GM18951 (cell line): ENCODE data around the gene ARHGAP36.

Source experiments
- POLR2A ChIP-seq: IDR thresholded peaks from 4 replicates; pipeline ENCODE4 v1.6.1; 2011; ENCODE audit warnings: mild to moderate bottlenecking; ENCODE audit not compliant: insufficient read length, insufficient read depth; ENCODE audit errors: extremely low read depth
- in situ Hi-C: fragments of 300-500 bp; cut with MboI; formaldehyde crosslinking; loops from one replicate; pipeline ENCODE4 v1.12.0; 2022; ENCODE audit warnings: low sequenced_read_pairs, mixed read lengths, inconsistent platforms; ENCODE audit not compliant: unreplicated experiment

Gene ARHGAP36, protein sequence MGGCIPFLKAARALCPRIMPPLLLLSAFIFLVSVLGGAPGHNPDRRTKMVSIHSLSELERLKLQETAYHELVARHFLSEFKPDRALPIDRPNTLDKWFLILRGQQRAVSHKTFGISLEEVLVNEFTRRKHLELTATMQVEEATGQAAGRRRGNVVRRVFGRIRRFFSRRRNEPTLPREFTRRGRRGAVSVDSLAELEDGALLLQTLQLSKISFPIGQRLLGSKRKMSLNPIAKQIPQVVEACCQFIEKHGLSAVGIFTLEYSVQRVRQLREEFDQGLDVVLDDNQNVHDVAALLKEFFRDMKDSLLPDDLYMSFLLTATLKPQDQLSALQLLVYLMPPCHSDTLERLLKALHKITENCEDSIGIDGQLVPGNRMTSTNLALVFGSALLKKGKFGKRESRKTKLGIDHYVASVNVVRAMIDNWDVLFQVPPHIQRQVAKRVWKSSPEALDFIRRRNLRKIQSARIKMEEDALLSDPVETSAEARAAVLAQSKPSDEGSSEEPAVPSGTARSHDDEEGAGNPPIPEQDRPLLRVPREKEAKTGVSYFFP

DNA sequence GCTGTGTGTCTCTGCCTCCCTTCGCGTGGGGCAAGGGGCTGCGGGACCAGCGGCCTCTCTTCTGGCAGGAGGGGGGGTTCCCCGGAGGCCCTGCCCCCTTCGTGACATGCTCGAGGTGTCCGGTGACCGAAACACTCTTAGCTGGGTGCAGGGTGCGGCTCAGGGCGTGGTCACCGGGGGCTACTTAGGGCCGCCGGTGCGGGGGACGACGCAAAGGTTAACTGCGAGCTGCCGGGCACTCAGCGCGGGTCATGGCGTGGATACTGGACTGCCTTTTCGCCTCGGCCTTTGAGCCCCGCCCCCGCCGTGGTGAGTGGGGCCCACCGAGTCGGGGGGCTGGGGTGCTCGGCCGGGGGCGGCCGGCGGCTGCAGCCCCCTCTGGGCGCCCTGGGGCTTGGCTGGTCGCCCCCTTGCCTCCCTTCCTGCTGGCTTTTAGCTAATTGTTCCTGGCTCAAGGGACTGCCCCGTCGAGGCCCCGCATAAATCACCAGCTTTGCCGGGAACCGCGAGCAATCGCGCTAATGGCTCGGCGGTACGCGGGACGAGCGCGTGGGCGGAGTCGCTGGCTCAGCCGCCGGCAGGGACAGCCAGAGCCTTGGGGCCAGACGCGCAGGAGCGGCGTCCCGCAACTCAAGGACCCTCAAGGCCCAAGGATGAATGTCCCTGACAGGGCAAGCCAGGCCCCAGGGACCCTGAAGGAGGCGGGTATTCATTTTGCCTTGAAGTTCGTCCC is at the start of gene ARHGAP36:
ARHGAP36 (plus strand) TSS at position 211 of the 733 bp plus-strand sequence. CDS start 23,320 bp downstream, outside the sequence.
- no peak for TF ChIP-seq POLR2A
- in situ Hi-C loops = no loop called here

DNA sequence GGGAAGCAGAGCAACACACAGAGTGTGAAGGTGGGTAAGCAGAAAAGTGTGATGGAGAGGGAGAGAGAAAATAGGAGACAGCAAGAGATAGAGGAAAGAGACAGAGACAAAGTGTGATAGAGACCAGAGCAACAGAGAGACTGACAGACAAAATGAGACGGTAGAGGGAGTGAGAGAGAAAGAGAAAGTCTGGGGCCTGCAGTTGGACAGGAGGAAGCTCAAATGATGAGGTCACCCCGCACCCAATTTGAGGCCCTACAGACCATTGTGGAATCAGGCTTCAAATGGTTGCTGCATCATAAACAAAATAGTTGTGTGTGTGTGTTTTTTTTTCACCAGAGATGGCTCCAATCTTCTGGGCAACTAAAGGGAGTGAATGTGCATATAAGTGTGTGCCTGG is 48.0 kb upstream of the ARHGAP36 start:
- no peak for TF ChIP-seq POLR2A
- in situ Hi-C loops = no loop called here

DNA sequence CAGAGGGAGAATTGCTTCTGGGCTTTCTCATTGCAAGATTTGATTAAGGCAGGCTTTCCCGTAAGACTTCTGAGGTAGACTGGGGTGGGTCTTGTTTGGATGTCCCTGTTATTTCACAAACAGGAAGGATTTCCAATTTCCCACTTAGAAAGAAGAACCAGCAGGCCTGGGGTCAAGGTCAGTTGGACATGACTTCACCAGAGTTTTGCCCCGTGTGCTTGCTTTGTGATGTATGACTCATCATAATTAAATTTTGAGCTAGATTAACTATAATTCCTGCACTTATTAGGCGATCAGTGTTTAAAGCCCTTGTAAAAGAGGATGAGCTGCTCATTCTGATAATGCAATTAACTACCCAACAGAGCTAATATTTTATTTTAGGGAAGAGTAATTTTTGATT is 32.8 kb upstream of the ARHGAP36 start:
- in situ Hi-C loops = no loop called here
- TF ChIP-seq POLR2A = no peak

DNA sequence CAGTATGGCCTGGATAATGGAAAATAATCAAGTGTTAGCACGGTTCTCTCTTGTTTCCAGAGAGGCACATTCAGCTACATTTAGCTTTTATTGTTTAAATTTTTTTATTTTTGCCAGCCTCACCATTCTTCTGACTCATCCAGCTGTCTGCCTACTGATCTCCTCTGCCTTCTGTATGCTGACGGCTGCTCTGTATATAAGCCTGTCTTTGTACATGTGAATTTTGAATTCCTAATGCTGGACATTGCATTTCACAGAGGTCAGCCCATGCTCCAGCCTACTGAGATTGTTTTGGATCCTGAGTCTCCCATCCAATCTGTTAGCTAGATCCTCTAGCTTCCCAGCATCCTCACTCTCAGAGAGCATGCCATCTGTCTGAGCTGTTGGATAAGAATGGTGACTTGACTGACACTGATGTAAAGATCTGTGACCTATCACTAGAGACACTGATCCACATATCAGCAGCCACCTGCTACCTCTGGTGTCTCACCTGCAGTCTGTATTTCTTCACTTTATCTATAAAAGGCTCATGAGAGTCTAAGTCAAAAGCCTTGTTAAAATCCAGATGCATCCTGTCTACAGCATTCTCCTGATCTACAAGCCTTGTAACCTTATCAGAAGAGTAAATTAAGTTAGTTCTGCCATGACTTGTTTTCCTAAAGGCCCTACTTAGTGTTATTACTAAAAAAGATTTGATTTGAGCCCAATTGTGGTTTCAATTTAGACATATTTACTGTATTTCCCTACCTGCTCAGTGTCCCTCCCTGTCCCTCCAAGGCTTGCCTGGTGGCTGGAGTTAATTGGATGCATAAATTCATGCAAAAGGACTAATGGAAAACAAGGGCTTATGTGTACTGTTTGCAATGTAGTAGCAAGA is 25.6 kb upstream of the ARHGAP36 start:
- in situ Hi-C loops = no loop called here
- no peak for TF ChIP-seq POLR2A

DNA sequence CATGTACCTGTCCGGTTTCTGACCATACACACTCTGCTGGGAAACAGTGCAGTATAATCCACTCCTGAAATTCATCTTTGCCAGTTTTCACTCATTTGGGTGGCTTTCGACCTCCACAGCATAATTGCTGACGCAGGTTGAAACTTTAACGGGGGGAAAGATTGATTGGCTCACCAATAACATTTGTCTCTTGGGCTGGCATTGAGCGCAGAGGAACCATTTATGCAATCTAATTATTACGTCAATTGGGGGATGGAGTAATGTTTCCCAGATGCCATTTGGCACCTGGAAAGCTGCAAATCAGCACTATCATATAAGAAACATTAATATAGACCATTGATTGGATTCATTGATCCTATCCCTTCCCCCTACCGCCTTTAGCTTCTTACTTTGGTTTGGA is 24.1 kb upstream of the ARHGAP36 start:
- in situ Hi-C loops = no loop called here
- TF ChIP-seq POLR2A = no peak

DNA sequence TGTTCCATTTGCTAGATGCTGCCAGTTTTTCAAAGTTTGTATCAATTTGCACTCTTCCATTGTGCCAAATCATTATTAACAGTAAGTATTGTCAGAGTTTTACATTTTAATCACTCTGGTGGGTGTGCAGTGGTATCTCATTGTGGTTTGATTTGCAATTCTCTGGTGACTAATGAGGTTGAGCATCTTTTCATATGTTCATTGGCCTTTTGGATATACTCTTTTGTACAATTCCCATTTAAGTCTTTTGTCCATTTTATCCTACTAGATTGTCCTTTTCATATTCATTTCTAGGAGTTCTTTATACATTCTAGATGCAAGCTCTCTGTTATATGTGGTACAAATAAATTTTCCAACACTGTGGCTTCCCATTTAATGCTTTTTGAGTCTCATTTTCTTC is 17.4 kb upstream of the ARHGAP36 start:
- in situ Hi-C loops = no loop called here
- TF ChIP-seq POLR2A = no peak

DNA sequence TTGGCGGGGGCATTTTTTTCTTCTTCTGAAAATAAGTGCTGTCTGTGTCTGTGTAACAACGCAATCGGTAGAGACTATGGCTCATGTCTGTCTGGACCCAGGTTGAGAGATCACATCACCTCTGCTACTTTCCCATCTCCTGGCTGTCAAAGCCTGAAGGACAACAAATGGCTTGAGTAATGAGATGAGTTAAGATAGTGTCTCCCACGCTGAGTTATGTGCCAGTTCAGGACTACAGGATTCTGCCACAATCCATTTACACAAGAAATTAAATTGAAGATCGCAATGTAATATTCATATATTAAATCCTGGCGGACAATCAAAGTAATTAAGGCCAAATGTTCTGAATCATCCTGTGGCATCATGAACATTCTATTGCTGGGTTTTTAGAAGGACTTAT is 16.5 kb upstream of the ARHGAP36 start:
- TF ChIP-seq POLR2A = no peak
- in situ Hi-C loops = no loop called here

DNA sequence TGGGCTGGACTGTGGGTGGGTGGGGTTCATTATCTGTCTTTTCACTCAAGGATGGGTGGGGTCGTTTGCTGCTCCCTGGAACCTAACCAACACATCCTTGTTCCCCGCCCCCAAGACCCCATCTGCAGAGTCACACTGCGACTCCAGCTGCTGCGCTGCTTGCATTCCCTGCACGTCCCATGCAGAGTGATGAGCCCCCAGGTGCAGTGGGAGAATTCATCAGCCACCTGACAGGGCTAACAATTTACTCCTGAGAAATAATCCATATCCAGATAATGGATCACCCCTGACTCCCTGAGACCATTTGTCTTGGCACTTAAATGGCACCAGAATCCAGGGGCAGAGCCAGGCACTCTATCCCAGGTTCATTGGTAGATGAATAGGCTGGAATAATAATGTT is 12.4 kb upstream of the ARHGAP36 start:
- in situ Hi-C loops = no loop called here
- TF ChIP-seq POLR2A = no peak

DNA sequence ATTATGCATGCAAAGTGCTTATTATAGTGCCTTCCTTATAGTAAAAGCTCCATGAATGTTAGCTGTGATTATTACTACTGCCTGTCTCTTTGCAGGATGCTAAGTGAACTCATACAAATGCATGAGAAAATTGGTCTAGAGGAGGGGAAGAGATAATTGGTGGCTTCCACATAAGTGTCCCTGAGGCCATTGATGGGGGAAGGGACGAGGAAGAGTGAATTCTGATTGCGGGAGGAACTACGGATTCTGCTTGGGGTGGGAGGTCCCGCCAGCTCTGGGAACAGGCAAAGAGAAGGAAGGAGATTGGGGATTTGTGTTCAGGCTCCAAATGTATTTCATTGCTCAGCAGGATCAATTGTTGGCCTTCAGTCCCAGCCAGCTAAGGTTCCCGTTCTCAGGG is 11.6 kb upstream of the ARHGAP36 start:
- no peak for TF ChIP-seq POLR2A
- in situ Hi-C loops = no loop called here

DNA sequence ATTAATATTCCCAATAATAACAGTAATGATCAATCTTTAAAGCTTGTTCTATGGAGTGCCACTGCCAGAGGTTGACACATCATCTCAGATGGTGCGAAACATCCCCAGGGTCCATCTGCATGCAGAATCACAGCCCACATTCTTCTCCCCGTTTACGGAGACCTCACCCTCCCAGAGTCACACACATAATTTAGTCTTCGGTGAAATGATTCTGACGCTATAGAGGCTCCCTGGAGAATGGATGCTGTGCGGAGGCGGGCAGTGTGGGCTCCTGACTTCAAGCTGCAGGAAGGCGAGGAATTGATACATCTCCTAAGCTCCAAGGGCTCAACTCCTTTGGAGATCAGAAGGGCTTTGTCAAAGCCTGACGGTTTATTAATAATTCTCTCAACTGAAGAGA is 11.0 kb upstream of the ARHGAP36 start:
- in situ Hi-C loops = no loop called here
- no peak for TF ChIP-seq POLR2A

DNA sequence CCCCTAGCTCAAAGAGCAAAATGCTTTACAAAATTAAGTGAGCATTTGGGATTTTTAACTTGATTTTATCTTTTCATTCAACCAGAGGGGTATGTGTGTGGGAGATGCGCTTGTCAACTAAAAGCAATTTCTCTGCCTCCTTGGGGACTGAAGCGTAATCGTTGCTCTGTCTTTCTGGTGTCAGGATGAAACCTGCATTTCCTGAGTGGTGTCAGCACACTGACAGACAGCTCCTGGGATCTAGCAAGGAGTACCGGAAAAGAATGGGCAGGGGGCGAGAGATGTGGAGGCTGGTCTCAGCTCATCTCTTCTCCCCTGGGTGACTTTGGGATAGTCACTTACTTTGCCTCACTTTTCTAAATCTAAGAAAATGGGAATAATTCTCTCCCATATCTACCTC is 5.1 kb upstream of the ARHGAP36 start:
- in situ Hi-C loops = no loop called here

DNA sequence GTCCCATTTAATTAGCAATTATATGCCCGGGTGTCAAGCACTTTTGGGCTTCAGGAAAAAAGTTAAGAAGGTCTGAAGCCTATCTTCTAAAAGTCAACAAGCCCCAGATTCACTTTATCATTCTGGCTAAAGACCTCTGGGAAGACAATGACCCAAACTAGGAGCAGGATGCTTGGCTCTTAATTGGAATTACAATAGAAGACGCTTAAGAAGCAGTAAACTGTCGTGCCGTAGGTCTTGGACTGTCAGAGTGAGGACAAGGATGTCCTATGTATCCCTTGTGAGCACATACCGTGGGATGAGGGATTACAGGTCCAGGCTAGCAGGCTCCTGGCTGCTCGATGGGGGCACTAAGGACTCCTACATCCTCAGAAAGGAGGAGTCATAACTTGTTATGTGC is 3.2 kb upstream of the ARHGAP36 start:
- in situ Hi-C loops = no loop called here
- no peak for TF ChIP-seq POLR2A

More for the DNA sequence above, 5.1 kb upstream of the ARHGAP36 start:
- TF ChIP-seq POLR2A = no peak

DNA sequence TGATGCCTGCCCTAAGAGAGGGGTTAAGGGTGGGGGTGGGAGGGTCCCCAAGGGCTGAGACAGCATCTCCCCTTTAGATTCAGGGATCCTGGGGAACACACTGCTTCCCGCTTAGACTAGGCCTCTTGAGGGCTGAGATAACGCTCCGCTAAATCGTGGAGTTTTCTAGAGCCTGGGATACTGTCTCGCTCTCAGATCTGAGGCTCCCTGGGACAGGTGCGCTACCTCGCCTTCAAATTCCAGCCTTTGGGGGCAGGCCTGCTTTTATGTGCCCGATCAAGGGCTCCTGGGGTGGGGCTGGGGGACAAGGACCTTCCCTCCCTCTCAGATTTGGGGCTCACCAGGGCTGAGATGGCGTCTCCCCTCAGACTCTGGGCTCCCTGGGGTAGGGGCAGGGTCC is 440 bp upstream of the ARHGAP36 start:
- in situ Hi-C loops = no loop called here

More for the DNA sequence above, 440 bp upstream of the ARHGAP36 start:
- no peak for TF ChIP-seq POLR2A
